HCT116 (cell line): ENCODE data around the gene PPFIBP1. TPM values are rescaled to one million over a fixed set of nuclear protein-coding genes. Genes with fewer than 3 reads are reported as not detected.

Source experiments
- ATAC-seq: fragments of 200-7000 bp; cut with Tn5 transposase; 2 replicates; pipeline ENCODE4 v1.9.1; 2020; ENCODE audit warnings: mild to moderate bottlenecking, moderate library complexity
- BruUV-seq: library from RNA; stranded (reverse); fragments of 400-500 nt; replicated peaks from 2 replicates; lab custom pipeline; 2021; lab: Mats Ljungman, UMichigan
- CTCF ChIA-PET: fragments of 300-600 bp; sonication (Branson Sonifier 250); formaldehyde crosslinking; loops from one replicate; lab custom pipeline; 2021; ENCODE audit warnings: antibody characterized with exemption; lab: Charles Lee
- POLR2A ChIA-PET: fragments of 300-600, 350-600 bp; sonication (Branson Sonifier 250); formaldehyde crosslinking; loops from one replicate; lab custom pipeline; 2021; ENCODE audit warnings: antibody characterized with exemption; lab: Charles Lee
- RAD21 ChIA-PET, 2 experiments: fragments of 300-600 bp; sonication (Branson Sonifier 250); formaldehyde crosslinking; loops; one replicate each; lab custom pipeline; 2023; ENCODE audit warnings: low total read pairs in 2 of 2; ENCODE audit not compliant: uncharacterized antibody in 2 of 2, unreplicated experiment in 2 of 2, low non-redundant PET in 1 of 2; lab: Charles Lee
- DNase-seq: peaks from one replicate; pipeline ENCODE4 v3.0.0-alpha.2; 2010; ENCODE audit warnings: low read depth, low spot score
- H2AFZ ChIP-seq: fragments of 200-600 bp; shearing (Covaris generic), sonication (generic); 2 replicates; pipeline ENCODE4 v1.6.1; 2017; ENCODE audit warnings: low read depth, mixed run types, mixed read lengths, antibody characterized with exemption, low read length; ENCODE audit not compliant: poor library complexity, severe bottlenecking
- H3K27ac ChIP-seq: 2 replicates; pipeline ENCODE4 v1.5.1; 2012; ENCODE audit warnings: low read depth, low read length
- H3K27me3 ChIP-seq: fragments of 200-600 bp; sonication (generic); 2 replicates; pipeline ENCODE4 v1.6.1; 2016; ENCODE audit warnings: mixed run types, low read length, mixed read lengths; ENCODE audit not compliant: insufficient read depth
- H3K36me3 ChIP-seq, 2 experiments: fragments of 200-500 bp in 1 of 2; fragments of 200-600 bp in 1 of 2; sonication (Bioruptor generic) in 1 of 2; sonication (generic) in 1 of 2; 2 replicates each; pipeline versions ENCODE4 v1.5.1 to v1.6.1; 2014 to 2016; ENCODE audit warnings: low read length in 2 of 2, inconsistent platforms in 1 of 2, mixed read lengths in 1 of 2, mixed run types in 1 of 2; ENCODE audit not compliant: insufficient read depth in 2 of 2, control insufficient read depth in 1 of 2
- H3K4me1 ChIP-seq, 2 experiments: fragments of 200-600 bp in 1 of 2; sonication (generic) in 1 of 2; 2 replicates each; pipeline versions ENCODE4 v1.5.1 to v1.6.1; 2012 to 2017; ENCODE audit warnings: low read length in 2 of 2, inconsistent platforms in 1 of 2, mild to moderate bottlenecking in 1 of 2, mixed read lengths in 1 of 2, mixed run types in 1 of 2, moderate library complexity in 1 of 2; ENCODE audit not compliant: insufficient read depth in 2 of 2, control insufficient read depth in 1 of 2
- H3K4me2 ChIP-seq: fragments of 200-600 bp; sonication (generic); 2 replicates; pipeline ENCODE4 v1.6.1; 2017; ENCODE audit warnings: mixed run types, low read length, mixed read lengths
- H3K4me3 ChIP-seq, 2 experiments: fragments of 200-600 bp in 1 of 2; sonication (generic) in 1 of 2; replicated peaks in 1 of 2; 2 replicates each; pipeline ENCODE4 v1.5.1; 2011 to 2016; ENCODE audit warnings: low read length in 2 of 2, control low read depth in 1 of 2, low read depth in 1 of 2, mild to moderate bottlenecking in 1 of 2, mixed read lengths in 1 of 2, mixed run types in 1 of 2
- H3K79me2 ChIP-seq: fragments of 200-600 bp; sonication (generic); 2 replicates; pipeline ENCODE4 v1.6.1; 2017; ENCODE audit warnings: mild to moderate bottlenecking, mixed run types, low read length, moderate library complexity, mixed read lengths; ENCODE audit not compliant: insufficient read depth
- H3K9ac ChIP-seq: fragments of 200-600 bp; sonication (generic); 2 replicates; pipeline ENCODE4 v1.6.1; 2016; ENCODE audit warnings: low read length, mixed read lengths
- H3K9me2 ChIP-seq: fragments of 200-600 bp; sonication (generic), shearing (Covaris generic); 2 replicates; pipeline ENCODE4 v1.6.1; 2017; ENCODE audit warnings: mixed run types, mild to moderate bottlenecking, moderate library complexity; ENCODE audit not compliant: insufficient read depth
- H3K9me3 ChIP-seq, 2 experiments: fragments of 200-500 bp in 1 of 2; fragments of 200-600 bp in 1 of 2; sonication (Bioruptor generic) in 1 of 2; sonication (generic) in 1 of 2; 2 replicates each; pipeline ENCODE4 v1.6.1; 2014 to 2017; ENCODE audit warnings: low read length in 2 of 2, mixed read lengths in 2 of 2, inconsistent platforms in 1 of 2, low read depth in 1 of 2, mild to moderate bottlenecking in 1 of 2, mixed run types in 1 of 2, moderate library complexity in 1 of 2; ENCODE audit not compliant: control insufficient read depth in 1 of 2, insufficient read depth in 1 of 2
- H4K20me1 ChIP-seq: fragments of 200-600 bp; sonication (generic), shearing (Covaris generic); 2 replicates; pipeline ENCODE4 v1.6.1; 2017; ENCODE audit warnings: mixed run types, mild to moderate bottlenecking, moderate library complexity; ENCODE audit not compliant: insufficient read depth
- ATF3 ChIP-seq: IDR thresholded peaks from 2 replicates; pipeline ENCODE4 v1.6.1; 2012
- CBX3 ChIP-seq: IDR thresholded peaks from 2 replicates; pipeline ENCODE4 v1.6.1; 2012; ENCODE audit warnings: low read depth
- CTCF ChIP-seq, 3 experiments: fragments of 200-600 bp in 1 of 3; sonication (generic) in 1 of 3; IDR thresholded peaks in 2 of 3; conservative IDR thresholded peaks in 1 of 3; 2 replicates each; pipeline ENCODE4 v1.5.1; 2012 to 2017; ENCODE audit warnings: low read depth in 2 of 3, low read length in 2 of 3, antibody characterized with exemption in 1 of 3, borderline replicate concordance in 1 of 3, control low read depth in 1 of 3, mild to moderate bottlenecking in 1 of 3, mixed read lengths in 1 of 3, mixed run types in 1 of 3, moderate library complexity in 1 of 3; ENCODE audit not compliant: insufficient read depth in 1 of 3
- EGR1 ChIP-seq: IDR thresholded peaks from 2 replicates; pipeline ENCODE4 v1.6.1; 2012; ENCODE audit warnings: low read depth
- ELF1 ChIP-seq: IDR thresholded peaks from 2 replicates; pipeline ENCODE4 v1.6.1; 2012; ENCODE audit warnings: low read depth, borderline replicate concordance
- EZH2 ChIP-seq: fragments of 200-600 bp; sonication (generic); IDR thresholded peaks from 2 replicates; pipeline ENCODE4 v1.6.1; 2017; ENCODE audit warnings: antibody characterized with exemption, mixed run types
- FOSL1 ChIP-seq: IDR thresholded peaks from 2 replicates; pipeline ENCODE4 v1.6.1; 2012; ENCODE audit warnings: low read depth
- JUND ChIP-seq: IDR thresholded peaks from 2 replicates; pipeline ENCODE4 v1.6.1; 2012
- MAX ChIP-seq: IDR thresholded peaks from 2 replicates; pipeline ENCODE4 v1.6.1; 2012
- RAD21 ChIP-seq: IDR thresholded peaks from 2 replicates; pipeline ENCODE4 v1.6.1; 2012; ENCODE audit warnings: low read depth, mild to moderate bottlenecking
- REST ChIP-seq: IDR thresholded peaks from 2 replicates; pipeline ENCODE4 v1.6.1; 2012; ENCODE audit warnings: low read depth
- SP1 ChIP-seq: IDR thresholded peaks from 2 replicates; pipeline ENCODE4 v1.6.1; 2012; ENCODE audit warnings: low read depth
- TCF7L2 ChIP-seq: IDR thresholded peaks from 2 replicates; pipeline ENCODE4 v1.7.0; 2011; ENCODE audit warnings: borderline replicate concordance, inconsistent platforms; ENCODE audit not compliant: insufficient read depth, insufficient read length; ENCODE audit errors: extremely low read depth
- YY1 ChIP-seq: IDR thresholded peaks from 2 replicates; pipeline ENCODE4 v1.6.1; 2011; ENCODE audit warnings: low read length, low read depth, moderate library complexity, mild to moderate bottlenecking; ENCODE audit not compliant: insufficient replicate concordance; ENCODE audit errors: extremely low read depth
- ZBTB33 ChIP-seq: IDR thresholded peaks from 2 replicates; pipeline ENCODE4 v1.6.1; 2011; ENCODE audit warnings: mild to moderate bottlenecking, low read length, moderate library complexity; ENCODE audit not compliant: insufficient replicate concordance; ENCODE audit errors: extremely low read depth
- ZFX ChIP-seq: fragments of 450-650 bp; IDR thresholded peaks from 2 replicates; pipeline ENCODE4 v1.6.1; 2017
- ZNF274 ChIP-seq: fragments of 200-500 bp; sonication (Bioruptor generic); IDR thresholded peaks from 2 replicates; pipeline ENCODE4 v1.6.1; 2014; ENCODE audit warnings: mild to moderate bottlenecking, low read depth, low read length, inconsistent platforms
- intact Hi-C: fragments of 100-400 bp; cut with micrococcal nuclease; formaldehyde crosslinking; loops from 2 replicates; pipeline ENCODE4 v1.10.0; 2022
- total RNA-seq: library from RNA; stranded (reverse); gene quantifications from one replicate; pipeline ENCODE4 v1.2.1, GENCODE V29; 2021; ENCODE audit not compliant: unreplicated experiment

The PPFIBP1 gene
- total RNA-seq, 1 experiment from 2014 or later = 102 TPM

- no peak overlapping the region for H3K9ac ChIP-seq
- peaks cover 18 to 22% of the 10 kb centered on the region in 2 experiments for H3K4me1 ChIP-seq
- H2AFZ ChIP-seq = no peak overlapping the region
- CTCF ChIA-PET = no interaction called here
- no peak overlapping the region for H3K4me3 ChIP-seq
- ATAC-seq (peak; percentile 30; the same call in 1 of the 2 replicates), DNase-seq (no peak)
- H3K79me2 ChIP-seq = peaks cover 88% of the 10 kb centered on the region
- BruUV-seq = no TSS peak
- H3K27ac ChIP-seq = no peak overlapping the region
- intact Hi-C loops = no loop called here
- H3K36me3 ChIP-seq = no peaks in the 10 kb centered on the region
- H3K4me2 ChIP-seq = no peak overlapping the region
- H4K20me1 ChIP-seq = no peaks in the 10 kb centered on the region
- TF ChIP-seq JUND (no peak), SP1 (no peak), CBX3 (no peak), ZNF274 (no peak), YY1 (no peak), MAX (no peak), ZBTB33 (no peak), REST (no peak), EZH2 (no peak), TCF7L2 (no peak), ATF3 (no peak), ZFX (no peak), RAD21 (no peak), FOSL1 (no peak), EGR1 (no peak), CTCF (IDR thresholded peaks at IDR 0.05 in 2 of 3, conservative IDR thresholded peaks at IDR 0.05 in 1 of 3; ENCODE audit: borderline replicate concordance in 1 of 3, insufficient read depth in 1 of 3, low read depth in 2 of 3, low read length in 2 of 3) (no peak), ELF1 (no peak)
- POLR2A ChIA-PET = interaction anchor here (1.4 kb wide), 1 partner anchor 9 kb away, joined by 3 read pairs; no protein-coding TSS in a partner anchor
- H3K9me2 ChIP-seq = no peaks in the 10 kb centered on the region
- H3K27me3 ChIP-seq = no peaks in the 10 kb centered on the region
- RAD21 ChIA-PET = no interaction called here
- H3K9me3 ChIP-seq = no peaks in the 10 kb centered on the region
Measured at GRCh38 chr12:27541031-27541719, 17.2 kb downstream of the PPFIBP1 start.
